H1 (cell line): ENCODE data around the gene TTLL9. TPM values are rescaled to one million over a fixed set of nuclear protein-coding genes. Genes with fewer than 3 reads are reported as not detected.

Source experiments
- CTCF ChIA-PET: fragments of 300-600 bp; sonication (Branson Sonifier 250); formaldehyde crosslinking; loops from one replicate; lab custom pipeline; 2021; ENCODE audit not compliant: partially characterized antibody; lab: Charles Lee
- POLR2A ChIA-PET: fragments of 300-600 bp; sonication (Branson Sonifier 250); formaldehyde crosslinking; loops from one replicate; lab custom pipeline; 2021; ENCODE audit warnings: inconsistent platforms; ENCODE audit not compliant: partially characterized antibody; lab: Charles Lee
- DNase-seq, 2 experiments: peaks; one replicate each; pipeline versions ENCODE4 v3.0.0 to v3.0.0-alpha.2; 2010 to 2022; ENCODE audit warnings: low spot score in 2 of 2, low read depth in 1 of 2, mixed read lengths in 1 of 2
- FAIRE-seq: peaks from 2 replicates; lab custom pipeline; 2011; peaks lifted over from hg19 to GRCh38; lab: Jason Lieb, UNC
- H2AFZ ChIP-seq: 2 replicates; pipeline ENCODE4 v1.8.1; 2012; ENCODE audit warnings: low read length, inconsistent platforms
- H2AK5ac ChIP-seq: 2 replicates; pipeline ENCODE4 v1.6.1; 2013; ENCODE audit warnings: low read depth, low read length
- H2BK120ac ChIP-seq: replicated peaks from 2 replicates; pipeline ENCODE3; 2013; ENCODE audit warnings: low read depth, low read length, inconsistent platforms
- H2BK12ac ChIP-seq: 2 replicates; pipeline ENCODE4 v1.6.1; 2013; ENCODE audit warnings: low read depth, low read length
- H2BK15ac ChIP-seq: 2 replicates; pipeline ENCODE4 v1.6.1; 2013; ENCODE audit warnings: low read length
- H2BK20ac ChIP-seq: 2 replicates; pipeline ENCODE4 v1.6.1; 2013; ENCODE audit warnings: low read length
- H2BK5ac ChIP-seq: 2 replicates; pipeline ENCODE4 v1.6.1; 2013; ENCODE audit warnings: low read depth, low read length
- H3K14ac ChIP-seq: 2 replicates; pipeline ENCODE4 v1.6.1; 2013; ENCODE audit warnings: inconsistent platforms; ENCODE audit not compliant: insufficient read length
- H3K18ac ChIP-seq: 2 replicates; pipeline ENCODE4 v1.6.1; 2013; ENCODE audit warnings: low read length; ENCODE audit errors: extremely low read depth
- H3K23ac ChIP-seq: 2 replicates; pipeline ENCODE4 v1.6.1; 2013; ENCODE audit warnings: inconsistent platforms; ENCODE audit not compliant: insufficient read length
- H3K23me2 ChIP-seq: 2 replicates; pipeline ENCODE4 v1.6.1; 2013; ENCODE audit warnings: low read depth, low read length
- H3K27ac ChIP-seq: 2 replicates; pipeline ENCODE4 v1.6.1; 2011; ENCODE audit warnings: low read depth, low read length, inconsistent platforms
- H3K27me3 ChIP-seq, 4 experiments: replicated peaks in 1 of 4; 1 replicate in 1 of 4; 2 replicates in 3 of 4; pipeline versions ENCODE4 v1.6.1 to v1.8.1; 2011 to 2013; ENCODE audit warnings: low read length in 3 of 4, mild to moderate bottlenecking in 3 of 4, inconsistent platforms in 2 of 4, mixed read lengths in 2 of 4, moderate library complexity in 1 of 4; ENCODE audit not compliant: control insufficient read depth in 3 of 4, insufficient read depth in 3 of 4; ENCODE audit errors: extremely low read depth in 1 of 4
- H3K36me3 ChIP-seq, 4 experiments: 2 replicates each; pipeline versions ENCODE4 v1.6.1 to v1.8.1; 2011 to 2013; ENCODE audit warnings: mild to moderate bottlenecking in 4 of 4, low read length in 3 of 4, moderate library complexity in 2 of 4, control low read depth in 1 of 4, inconsistent platforms in 1 of 4; ENCODE audit not compliant: insufficient read depth in 4 of 4, control insufficient read depth in 2 of 4
- H3K4ac ChIP-seq: replicated peaks from 2 replicates; pipeline ENCODE3; 2013; ENCODE audit warnings: low read length, low read depth, mixed read lengths, inconsistent platforms; ENCODE audit not compliant: insufficient read length
- H3K4me1 ChIP-seq, 4 experiments: replicated peaks in 1 of 4; 1 replicate in 1 of 4; 2 replicates in 3 of 4; pipeline versions ENCODE4 v1.6.1 to v1.8.1; 2011 to 2013; ENCODE audit warnings: low read length in 3 of 4, inconsistent platforms in 2 of 4, mixed read lengths in 1 of 4; ENCODE audit not compliant: insufficient read depth in 4 of 4, control insufficient read depth in 3 of 4
- H3K4me2 ChIP-seq, 2 experiments: 2 replicates each; pipeline versions ENCODE4 v1.6.1 to v1.8.1; 2011 to 2013; ENCODE audit warnings: low read depth in 2 of 2, low read length in 2 of 2, control low read depth in 1 of 2, inconsistent platforms in 1 of 2, mild to moderate bottlenecking in 1 of 2; ENCODE audit not compliant: insufficient read depth in 1 of 2
- H3K4me3 ChIP-seq, 4 experiments: fragments of 200-600, 300-600 bp in 1 of 4; sonication (generic), shearing (Covaris generic), sonication (Bioruptor Twin) in 1 of 4; 2 replicates each; pipeline versions ENCODE4 v1.5.1 to v1.8.1; 2011 to 2016; ENCODE audit warnings: low read length in 4 of 4, low read depth in 3 of 4, control low read depth in 2 of 4, inconsistent platforms in 2 of 4, mild to moderate bottlenecking in 2 of 4, mixed read lengths in 1 of 4, moderate library complexity in 1 of 4; ENCODE audit not compliant: insufficient read depth in 2 of 4; ENCODE audit errors: extremely low read depth in 1 of 4
- H3K56ac ChIP-seq: replicated peaks from 2 replicates; pipeline ENCODE3; 2013; ENCODE audit warnings: low read depth, mild to moderate bottlenecking, mixed read lengths, low read length, inconsistent platforms; ENCODE audit not compliant: insufficient read length
- H3K79me1 ChIP-seq: 2 replicates; pipeline ENCODE4 v1.6.1; 2013; ENCODE audit warnings: low read depth, low read length, control low read depth
- H3K79me2 ChIP-seq, 2 experiments: 2 replicates each; pipeline versions ENCODE4 v1.6.1 to v1.8.1; 2012 to 2013; ENCODE audit warnings: low read length in 2 of 2, mild to moderate bottlenecking in 2 of 2, inconsistent platforms in 1 of 2; ENCODE audit not compliant: insufficient read depth in 2 of 2, control insufficient read depth in 1 of 2
- H3K9ac ChIP-seq, 4 experiments: replicated peaks in 1 of 4; 1 replicate in 1 of 4; 2 replicates in 3 of 4; pipeline versions ENCODE4 v1.6.1 to v1.8.1; 2011 to 2013; ENCODE audit warnings: low read depth in 3 of 4, low read length in 3 of 4, control low read depth in 2 of 4, mild to moderate bottlenecking in 2 of 4, moderate library complexity in 2 of 4, inconsistent platforms in 1 of 4; ENCODE audit errors: extremely low read depth in 1 of 4
- H3K9me3 ChIP-seq, 2 experiments: 2 replicates each; pipeline versions ENCODE4 v1.6.1 to v1.8.1; 2012 to 2013; ENCODE audit warnings: mild to moderate bottlenecking in 2 of 2, moderate library complexity in 2 of 2, control low read depth in 1 of 2, inconsistent platforms in 1 of 2, low read depth in 1 of 2, low read length in 1 of 2, mixed read lengths in 1 of 2; ENCODE audit not compliant: insufficient read depth in 2 of 2
- H4K20me1 ChIP-seq, 2 experiments: replicated peaks in 1 of 2; 2 replicates each; pipeline versions ENCODE3 to v1.8.1; 2011 to 2013; ENCODE audit warnings: inconsistent platforms in 2 of 2, low read length in 2 of 2, mild to moderate bottlenecking in 1 of 2; ENCODE audit not compliant: insufficient read depth in 2 of 2, control insufficient read depth in 1 of 2
- H4K5ac ChIP-seq: 2 replicates; pipeline ENCODE4 v1.6.1; 2013; ENCODE audit warnings: low read length, low read depth, mixed read lengths, inconsistent platforms; ENCODE audit not compliant: insufficient read length
- H4K8ac ChIP-seq: 2 replicates; pipeline ENCODE4 v1.8.0; 2013; ENCODE audit warnings: mild to moderate bottlenecking, moderate library complexity, low read length, inconsistent platforms; ENCODE audit not compliant: insufficient read depth; ENCODE audit errors: extremely low read depth
- H4K91ac ChIP-seq: replicated peaks from 2 replicates; pipeline ENCODE3; 2013; ENCODE audit warnings: low read length, mixed read lengths, inconsistent platforms; ENCODE audit not compliant: insufficient read length
- ASH2L ChIP-seq: fragments of 200-600, 300-600 bp; sonication (generic); IDR thresholded peaks from one replicate; pipeline ENCODE4 v1.7.1; 2017; ENCODE audit warnings: low read length
- JUN ChIP-seq: IDR thresholded peaks from 2 replicates; pipeline ENCODE4 v1.6.1; 2011; ENCODE audit warnings: low read depth, mild to moderate bottlenecking, improper control_type of control experiment, low read length
- SP2 ChIP-seq: IDR thresholded peaks from 2 replicates; pipeline ENCODE4 v1.6.1; 2012; ENCODE audit warnings: mild to moderate bottlenecking, low read length, inconsistent platforms
- WGBS, 2 experiments: shearing (Covaris generic) in 1 of 2; methylation state at CpG; one replicate each; pipeline versions ENCODE4 v1.1.6 to v1.1.7; 2013 to 2015; ENCODE audit warnings: low lambda C conversion rate in 2 of 2, mixed read lengths in 2 of 2, inconsistent platforms in 1 of 2, low coverage in 1 of 2, missing lambda C conversion rate in 1 of 2; ENCODE audit not compliant: insufficient replicate concordance in 2 of 2, insufficient coverage in 1 of 2, insufficient read length in 1 of 2; ENCODE audit errors: extremely low coverage in 1 of 2, missing lambda C conversion rate in 1 of 2; 5-methylcytosine and 5-hydroxymethylcytosine counted together
- polyA plus RNA-seq, 7 experiments: library from polyadenylated mRNA; depleted of rRNA in 3 of 7; stranded (reverse) in 5 of 7; unstranded in 2 of 7; fragments of >200 nt in 5 of 7; fragments of 200-250 nt in 2 of 7; gene quantifications; 1 replicate in 5 of 7; 2 replicates in 1 of 7; 4 replicates in 1 of 7; pipeline versions ENCODE4 v1.2.1 to v1.2.3, GENCODE V29; 2011 to 2013; ENCODE audit warnings: missing spikeins in 2 of 7, mixed read lengths in 2 of 7
- total RNA-seq: library from RNA; stranded (reverse); fragmentation: NEBNext Ultra II Directional; extraction: Animal tissue kit (Norgen Biotek cat#: 25700); gene quantifications from 2 replicates; pipeline ENCODE4 v1.2.1, GENCODE V29; 2021

The TTLL9 gene
- total and polyA plus RNA-seq, 2 of the 8 experiments (the other 6 are each of a cell fraction or from before 2014, with no cell fraction given), result 0.06 TPM; not detected in 1

DNA sequence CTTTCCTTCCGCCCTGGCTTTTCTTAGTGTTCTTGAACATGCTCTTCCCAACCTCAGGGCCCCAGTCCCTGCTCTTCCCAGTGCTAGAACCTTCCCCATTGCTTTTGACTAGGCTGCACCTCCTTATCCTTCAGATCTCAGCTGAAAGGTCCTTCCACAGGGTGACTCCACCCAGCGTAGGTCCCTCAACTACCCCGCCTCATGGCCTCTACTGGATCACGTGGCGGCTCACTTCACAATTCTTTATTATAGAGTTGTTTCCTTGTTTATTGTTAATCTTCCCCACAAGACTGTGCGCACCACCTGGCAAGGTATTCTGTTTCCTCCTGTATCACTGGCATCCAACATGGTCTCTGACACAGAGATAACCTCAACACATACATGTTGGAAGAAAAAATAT, 31.2 kb downstream of the TTLL9 start:
- H3K56ac ChIP-seq, result no peak overlapping the region
- no peak overlapping the region for H2BK5ac ChIP-seq
- no peak overlapping the region for H4K5ac ChIP-seq
- H2AFZ ChIP-seq, result no peak overlapping the region
- H2AK5ac ChIP-seq, result no peak overlapping the region
- H2BK120ac ChIP-seq, result peak overlapping the region; percentile 13
- H4K8ac ChIP-seq, result no peak overlapping the region
- H3K4me3 ChIP-seq, result no peak overlapping the region
- H3K4me2 ChIP-seq, result no peak overlapping the region
- no peak for FAIRE-seq
- 89% methylated on average over 6 of the region's 6 CpGs; no CpG with 5 or more reads in 1 of the 2 experiments for WGBS, 2 experiments
- H3K27ac ChIP-seq, result no peak overlapping the region
- H3K18ac ChIP-seq, result no peak overlapping the region
- no peak overlapping the region for H3K23ac ChIP-seq
- H3K36me3 ChIP-seq, result no peaks in the 10 kb centered on the region
- H3K79me2 ChIP-seq, result no peaks in the 10 kb centered on the region
- H2BK20ac ChIP-seq, result no peak overlapping the region
- no peak overlapping the region for H4K91ac ChIP-seq
- H3K23me2 ChIP-seq, result no peaks in the 10 kb centered on the region
- no peaks in the 10 kb centered on the region for H3K79me1 ChIP-seq
- no peak overlapping the region for H3K14ac ChIP-seq
- no peaks in the 10 kb centered on the region for H3K9me3 ChIP-seq
- DNase-seq, result no peak
- H3K4ac ChIP-seq, result no peak overlapping the region
- POLR2A ChIA-PET, result interaction anchor here (1.4 kb wide), 1 partner anchor 34 kb away, joined by 3 read pairs; no protein-coding TSS in a partner anchor
- H4K20me1 ChIP-seq, result no peaks in the 10 kb centered on the region
- no peak overlapping the region for H3K9ac ChIP-seq
- peaks cover 0 to 7% (median 7%) of the 10 kb centered on the region in 4 experiments; a peak in 5 of 7 replicates for H3K4me1 ChIP-seq
- CTCF ChIA-PET, result no interaction called here
- H2BK12ac ChIP-seq, result no peak overlapping the region
- no peak overlapping the region for H2BK15ac ChIP-seq
- H3K27me3 ChIP-seq, result peaks cover 0 to 4% (median 0%) of the 10 kb centered on the region in 4 experiments; a peak in 3 of 7 replicates
- no peak for TF ChIP-seq JUN
- TF ChIP-seq ASH2L, result no peak
- no peak for TF ChIP-seq SP2
